ENCODE measurements around the gene CCBE1.
"Not testable (repeated sequence)": the region's sequence is repeated elsewhere in the genome, so short reads cannot be mapped to it uniquely, and the experiment has no call there.

The CCBE1 gene

DNA sequence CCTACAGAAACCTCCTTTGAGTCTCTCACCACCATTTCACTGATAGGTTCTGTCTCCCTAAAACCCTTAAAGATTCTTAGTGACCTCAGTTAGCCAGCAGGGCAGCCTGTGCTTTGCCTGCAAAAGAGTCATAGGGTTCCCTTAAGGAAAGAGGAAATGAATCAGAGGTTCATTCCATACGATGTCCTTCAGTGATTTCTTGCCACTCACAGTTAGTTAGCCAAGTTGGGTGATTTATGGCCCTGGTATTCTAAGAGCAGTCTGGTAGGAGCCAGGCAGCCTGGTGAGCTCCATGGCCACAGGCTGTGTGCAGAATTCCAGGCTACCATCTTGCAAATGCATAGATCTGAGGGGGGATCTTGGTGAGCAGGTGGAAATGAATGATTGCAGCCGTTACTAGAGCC, 18.7 kb upstream of the CCBE1 start:
- DNase-seq (ENCODE audit: low read depth in 1 of 2, low spot score in 1 of 2): no peak

DNA sequence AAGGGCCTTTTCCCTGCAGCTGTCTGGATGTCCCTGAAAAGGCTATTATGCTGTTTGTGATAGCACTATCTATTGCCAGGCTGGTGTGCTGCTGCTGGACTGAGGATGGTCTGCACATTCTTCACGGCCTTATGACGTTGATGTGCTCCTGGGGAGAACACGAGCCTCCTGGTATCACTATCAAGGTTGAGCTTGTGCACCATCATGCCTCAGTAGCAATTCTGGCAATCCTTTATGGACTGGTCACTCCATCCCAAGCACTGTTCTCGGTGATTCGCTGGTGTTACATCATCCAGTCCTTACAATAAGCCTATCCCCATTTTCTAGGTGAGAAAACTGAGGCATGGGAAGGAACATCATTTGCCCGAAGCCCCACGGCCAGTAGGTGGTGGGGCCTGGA, 18.2 kb upstream of the CCBE1 start:
- no peak for DNase-seq (ENCODE audit: low read depth in 1 of 2, low spot score in 1 of 2)

DNA sequence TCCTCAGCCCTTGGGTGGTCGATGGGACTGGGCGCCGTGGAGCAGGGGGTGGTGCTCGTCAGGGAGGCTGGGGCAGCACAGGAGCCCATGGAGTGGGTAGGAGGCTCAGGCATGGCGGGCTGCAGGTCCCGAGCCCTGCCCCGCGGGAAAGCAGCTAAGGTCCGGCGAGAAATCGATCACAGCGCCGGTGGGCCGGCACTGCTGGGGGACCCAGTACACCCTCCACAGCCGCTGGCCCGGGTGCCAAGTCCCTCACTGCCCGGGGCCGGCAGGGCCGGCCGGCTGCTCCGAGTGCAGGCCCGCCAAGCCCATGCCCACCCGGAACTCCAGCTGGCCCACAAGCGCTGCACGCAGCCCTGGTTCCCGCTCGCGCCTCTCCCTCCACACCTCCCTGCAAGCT, 16.9 kb upstream of the CCBE1 start:
- not testable (repeated sequence) for DNase-seq (ENCODE audit: low read depth in 1 of 2, low spot score in 1 of 2)

DNA sequence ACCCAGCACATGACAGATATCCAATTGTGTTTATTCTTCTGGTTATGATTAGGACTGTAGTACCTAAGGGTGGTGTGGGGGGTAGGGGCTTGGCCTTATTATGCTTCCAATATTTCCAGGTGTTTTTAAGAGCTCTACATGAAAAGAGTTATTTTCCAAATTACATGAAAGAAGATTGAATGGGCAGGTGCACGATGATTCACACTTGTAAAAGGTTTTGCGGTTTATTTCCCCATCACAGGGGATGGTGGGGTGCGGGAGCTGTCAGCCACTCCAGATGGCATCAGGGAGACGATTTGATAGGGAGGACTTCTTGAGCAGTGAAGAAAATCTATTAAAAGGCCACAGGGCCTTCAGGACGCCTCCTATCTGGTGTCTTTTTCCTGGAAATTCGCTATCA, 15.1 kb upstream of the CCBE1 start:
- no peak for DNase-seq (ENCODE audit: low read depth in 1 of 2, low spot score in 1 of 2)

DNA sequence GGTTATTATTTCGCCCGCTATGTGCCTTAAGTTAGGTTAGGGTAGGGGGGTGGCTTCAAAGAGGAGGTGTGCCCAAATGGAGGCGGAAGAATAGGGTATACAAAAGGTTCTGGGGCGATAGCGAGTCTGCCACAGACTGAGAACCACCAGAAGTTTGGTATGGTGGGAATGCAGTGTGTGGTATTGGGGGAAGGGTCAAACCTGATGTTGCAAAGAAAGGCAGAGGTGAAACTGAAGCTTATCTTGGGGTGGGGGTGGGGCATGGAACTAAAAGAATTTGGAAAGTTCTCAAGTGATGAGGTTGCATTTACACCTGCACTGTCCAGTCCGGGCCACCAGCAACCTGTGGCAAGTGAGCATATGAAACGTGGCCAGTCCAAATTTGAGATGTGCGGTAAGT, 11.8 kb upstream of the CCBE1 start:
- DNase-seq (ENCODE audit: low read depth in 1 of 2, low spot score in 1 of 2): no peak

DNA sequence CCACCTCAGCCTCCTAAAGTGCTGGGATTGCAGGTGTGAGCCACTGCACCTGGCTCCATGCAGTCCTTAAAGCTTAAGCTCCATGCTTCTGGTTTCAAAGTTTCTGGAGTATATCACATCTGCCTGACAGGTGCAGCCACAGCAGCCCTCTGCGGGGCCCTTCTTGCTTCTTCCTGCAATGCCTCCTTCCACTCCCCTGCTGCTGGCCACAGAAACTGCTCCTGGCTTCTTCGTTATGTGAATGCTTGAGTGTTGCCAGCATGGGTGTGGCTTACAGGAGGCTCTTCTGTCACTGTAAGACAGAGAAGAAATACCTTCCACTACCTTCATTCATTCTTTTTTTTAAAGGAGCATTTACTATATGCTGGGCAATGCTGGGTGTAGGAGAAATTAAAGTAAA, 10.1 kb upstream of the CCBE1 start:
- no peak for DNase-seq (ENCODE audit: low read depth in 1 of 2, low spot score in 1 of 2)

DNA sequence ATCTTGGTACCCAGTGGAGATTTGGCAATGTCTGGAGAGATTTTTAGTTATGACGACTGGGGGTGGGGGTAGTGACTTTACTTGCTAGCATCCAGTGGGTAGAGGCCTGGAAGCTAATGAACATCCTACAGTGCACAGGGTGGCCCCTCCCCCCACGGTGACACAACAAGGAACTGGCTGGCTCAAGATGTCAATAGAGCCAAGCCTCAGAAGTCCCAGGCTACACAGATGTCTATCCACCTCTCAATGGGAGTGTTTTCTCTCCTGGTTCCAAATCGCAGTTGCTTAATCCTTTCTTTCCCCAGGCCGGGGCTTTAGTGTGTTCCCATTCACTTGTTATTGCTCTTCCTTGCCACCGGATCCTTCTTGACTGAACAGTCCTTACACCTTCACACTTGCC, 9.3 kb upstream of the CCBE1 start:
- DNase-seq (ENCODE audit: low read depth in 1 of 2, low spot score in 1 of 2): no peak

DNA sequence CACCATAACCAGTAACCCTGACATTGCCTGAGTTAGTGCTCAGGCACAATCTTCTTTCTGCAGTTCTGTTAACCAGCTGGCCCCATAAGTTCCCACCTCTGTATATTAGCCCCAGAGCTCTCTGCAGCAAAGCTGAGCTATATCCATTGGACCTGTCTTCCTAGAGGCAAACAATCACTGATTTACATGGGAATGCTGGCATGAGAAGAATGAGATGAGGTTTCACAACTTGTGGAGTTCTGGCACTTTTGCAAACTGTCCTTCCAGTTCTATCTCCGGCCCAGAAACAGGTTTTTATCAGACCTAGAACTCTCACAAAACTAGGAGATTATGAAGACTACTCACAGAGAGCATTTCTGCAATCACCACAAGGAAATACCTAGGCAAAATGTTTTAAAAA, 7.9 kb upstream of the CCBE1 start:
- no peak for DNase-seq (ENCODE audit: low read depth in 1 of 2, low spot score in 1 of 2)

DNA sequence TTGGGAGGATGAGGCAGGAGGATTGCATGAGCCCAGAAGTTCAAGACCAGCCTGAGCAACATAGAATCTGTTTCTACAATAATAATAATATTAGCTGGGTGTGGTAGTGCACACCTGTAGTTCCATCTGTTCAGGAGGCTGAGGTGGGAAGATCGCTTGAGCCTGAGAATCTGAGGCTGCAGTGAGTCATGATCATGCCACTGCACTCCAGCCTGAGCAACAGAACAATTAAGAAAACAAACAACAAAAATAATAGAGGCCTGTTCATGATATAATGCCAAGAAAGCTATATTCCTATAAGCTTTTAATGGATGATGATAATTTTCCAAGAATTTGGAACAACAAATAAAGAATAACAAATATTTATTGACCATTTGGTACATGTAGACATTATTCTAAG, 6.9 kb upstream of the CCBE1 start:
- DNase-seq (ENCODE audit: low read depth in 1 of 2, low spot score in 1 of 2): no peak

DNA sequence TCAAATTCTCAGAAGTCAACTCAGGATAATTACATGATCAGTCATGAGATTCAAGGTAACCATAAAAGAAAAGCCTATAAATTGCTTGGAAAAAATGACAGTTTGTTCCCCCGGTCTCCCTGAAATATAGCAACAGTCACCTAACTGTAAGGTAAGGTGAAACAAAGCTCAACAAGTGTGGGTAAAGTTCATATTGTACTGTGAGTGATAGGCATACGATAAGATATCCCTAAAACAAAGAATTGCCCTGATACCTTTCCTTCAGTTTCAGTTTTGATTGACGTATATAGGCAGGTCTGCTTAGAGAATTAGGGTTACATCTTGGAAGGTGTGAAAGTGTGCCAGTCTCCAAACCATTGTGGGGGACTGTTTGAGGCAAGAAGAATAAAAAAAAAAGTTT, 4.0 kb upstream of the CCBE1 start:
- no peak for DNase-seq (ENCODE audit: low read depth in 1 of 2, low spot score in 1 of 2)

DNA sequence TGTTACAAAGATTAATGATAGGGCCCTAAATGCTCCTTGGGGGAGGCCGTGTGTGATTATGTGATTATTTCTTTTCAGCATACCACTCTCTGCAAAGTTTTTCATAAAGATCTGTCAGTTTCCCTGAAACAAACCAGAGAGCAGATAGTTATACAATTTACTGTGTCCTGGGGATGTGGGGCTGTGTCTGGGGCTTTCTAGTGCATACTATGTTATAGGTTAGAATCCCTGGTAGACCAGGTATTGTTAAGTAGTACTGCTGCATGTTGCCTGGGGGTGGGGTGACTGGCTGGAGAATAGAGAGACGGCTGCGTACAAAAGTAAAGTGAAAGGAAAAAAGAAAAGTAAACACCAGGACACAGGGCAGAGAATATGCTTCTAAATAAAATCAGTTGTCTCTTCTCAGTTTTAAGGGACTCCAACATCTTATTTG, 3.3 kb upstream of the CCBE1 start:
- DNase-seq (ENCODE audit: low read depth in 1 of 2, low spot score in 1 of 2): no peak

DNA sequence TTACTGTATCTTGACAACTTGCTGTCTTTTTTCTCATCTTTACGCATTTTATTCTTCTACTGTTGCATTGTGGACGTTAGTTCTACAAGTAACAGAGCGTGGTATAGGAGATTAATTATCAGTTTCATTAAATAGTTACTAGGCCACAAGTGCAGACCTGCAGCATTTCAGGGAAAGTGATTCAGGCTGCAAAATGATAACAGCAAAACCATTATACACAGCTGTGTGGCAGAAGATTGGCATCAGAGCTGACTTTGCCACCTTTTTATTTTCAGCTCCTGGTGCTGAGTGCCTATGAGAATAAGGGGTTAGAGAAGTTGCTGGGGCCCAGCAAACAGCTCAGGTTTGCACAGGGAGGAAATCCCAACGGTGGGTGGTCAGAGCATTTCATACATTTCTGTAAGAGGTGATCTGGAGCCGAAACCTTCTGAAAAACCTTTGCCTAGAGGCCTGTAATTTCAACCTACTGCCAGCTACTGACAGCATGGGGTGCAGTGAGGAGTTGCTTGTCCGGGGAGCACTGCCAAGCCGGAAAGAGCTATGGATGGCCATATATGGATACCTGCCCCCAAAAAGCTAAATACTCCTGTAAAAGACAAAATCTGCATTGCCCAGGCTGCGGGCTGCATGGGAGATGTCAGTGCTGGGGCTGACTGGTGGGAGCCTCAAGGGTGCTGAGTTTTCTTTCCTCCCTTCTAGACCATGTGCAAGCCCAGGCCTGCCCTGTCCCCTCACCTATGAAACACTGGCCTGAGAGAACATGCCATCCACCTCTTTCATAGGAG, 2.7 kb upstream of the CCBE1 start:
- DNase-seq (ENCODE audit: low read depth in 1 of 2, low spot score in 1 of 2): no peak

DNA sequence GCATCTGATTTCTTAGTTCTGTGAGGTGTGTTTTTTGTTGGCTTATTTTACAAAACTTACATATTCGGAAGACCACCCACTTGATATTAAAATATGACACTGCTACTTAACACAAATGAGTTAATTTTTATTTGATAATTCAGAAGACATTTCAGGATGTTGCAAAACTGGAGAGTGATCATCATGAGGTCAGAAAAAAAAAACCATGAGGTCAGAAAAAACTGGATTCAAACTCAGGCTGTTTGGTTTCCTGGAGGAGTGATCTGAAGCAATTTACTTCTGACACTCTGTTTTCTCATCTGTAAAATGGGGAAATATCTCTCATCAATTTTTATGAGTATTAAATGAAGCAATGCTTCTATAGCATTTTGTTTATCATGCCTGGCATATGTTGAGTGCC, 1.8 kb upstream of the CCBE1 start:
- no peak for DNase-seq (ENCODE audit: low read depth in 1 of 2, low spot score in 1 of 2)

DNA sequence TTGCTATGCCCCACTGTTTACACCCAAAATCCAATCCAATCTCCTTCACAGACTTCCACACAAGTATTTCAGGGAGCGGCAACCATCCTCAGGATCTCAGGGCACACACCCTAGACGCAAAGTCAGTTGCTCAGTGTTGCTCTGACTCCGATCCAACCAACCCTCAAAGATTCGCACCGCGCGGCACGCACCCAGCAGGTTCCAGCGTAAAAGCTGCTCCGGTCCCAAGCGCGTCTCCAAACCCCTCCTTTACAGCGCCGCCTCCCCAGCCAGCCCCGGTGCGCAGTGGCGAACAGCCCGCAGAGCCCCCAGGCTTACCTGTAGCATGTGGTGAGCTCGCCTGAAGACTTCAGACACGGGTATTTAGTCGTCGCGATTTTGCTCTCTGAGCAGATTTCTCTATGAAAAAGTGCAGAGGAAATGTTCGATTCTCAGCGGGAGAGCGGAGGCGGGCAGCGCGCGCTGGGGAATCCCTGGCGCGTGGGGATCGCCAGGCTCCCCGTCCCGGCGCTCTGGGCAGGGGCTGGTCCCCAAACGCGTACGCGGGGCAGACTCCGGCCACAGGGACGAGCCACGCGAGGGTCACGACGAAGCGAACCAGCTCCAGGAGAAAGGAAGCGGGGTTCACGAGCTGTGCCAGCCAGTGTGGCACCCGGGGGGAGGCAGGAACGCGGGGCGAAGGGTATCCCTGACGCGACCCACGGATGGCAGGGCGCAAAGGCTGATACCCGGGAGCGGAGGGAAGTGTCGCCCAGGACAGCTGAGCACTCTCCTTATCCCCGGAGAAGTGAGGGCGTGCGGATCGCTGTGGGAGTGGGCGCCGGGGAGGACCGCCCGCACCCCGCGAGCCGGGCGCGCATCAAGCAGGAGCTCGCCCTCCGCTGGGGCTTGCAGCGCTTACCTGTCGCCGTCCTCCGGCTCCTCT, 650 bp downstream of the CCBE1 start:
- DNase-seq (ENCODE audit: low read depth in 1 of 2, low spot score in 1 of 2): no peak

DNA sequence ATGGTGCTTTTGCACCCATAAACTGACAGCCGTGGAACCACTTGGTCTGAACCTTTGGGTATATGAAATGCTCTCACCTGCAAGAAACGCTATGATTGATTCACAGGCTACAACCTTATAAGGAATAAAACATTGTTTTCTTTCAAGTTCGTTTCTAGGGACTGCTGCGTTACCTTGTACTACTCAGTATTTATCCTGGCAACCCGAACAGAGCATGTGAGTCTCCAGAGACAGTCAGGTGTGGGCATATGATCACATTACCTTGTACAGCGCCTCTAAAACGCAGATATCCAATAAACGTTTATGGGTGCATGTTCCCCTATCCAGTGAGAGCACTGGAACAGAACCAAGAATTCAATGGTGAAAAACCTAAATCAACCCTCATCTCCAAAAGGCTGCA, 1.7 kb downstream of the CCBE1 start:
- DNase-seq (ENCODE audit: low read depth in 1 of 2, low spot score in 1 of 2): no peak

DNA sequence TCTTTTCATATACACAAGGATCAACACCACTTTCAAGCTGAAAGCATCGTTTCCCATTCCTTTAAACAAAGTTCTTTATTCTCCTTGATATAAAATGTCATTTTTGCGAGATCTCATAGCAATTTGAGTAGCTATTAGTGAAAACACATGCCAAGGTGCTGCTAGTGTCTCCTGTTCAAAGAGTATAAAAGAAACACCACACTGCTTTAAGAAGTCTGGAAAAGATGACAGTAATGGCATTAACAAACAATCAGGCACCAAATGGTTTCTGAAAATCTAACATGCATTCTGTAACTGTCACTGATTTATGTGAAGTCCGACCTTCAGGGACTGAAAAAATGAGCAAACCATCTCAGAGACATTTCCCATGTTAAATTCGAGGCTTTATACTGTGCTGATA, 2.4 kb downstream of the CCBE1 start:
- no peak for DNase-seq (ENCODE audit: low read depth in 1 of 2, low spot score in 1 of 2)

DNA sequence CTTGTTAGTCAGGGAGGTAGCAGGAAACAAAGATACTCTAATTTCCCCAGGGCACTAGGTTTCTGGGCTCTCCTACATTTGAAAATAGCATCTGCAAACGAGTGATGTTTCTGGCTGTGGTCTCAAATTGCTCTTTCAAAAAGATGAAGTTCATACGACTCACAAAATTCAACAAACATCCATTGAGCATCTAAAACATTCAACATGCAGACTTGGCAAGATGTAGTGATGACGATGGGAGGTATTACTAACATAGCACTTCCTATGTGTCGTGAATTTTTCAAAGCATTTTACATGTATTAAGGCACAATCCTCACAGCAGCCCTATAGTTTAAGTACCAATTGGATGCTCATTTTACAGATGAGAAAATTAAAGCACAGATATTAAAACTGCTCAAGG, 5.2 kb downstream of the CCBE1 start:
- DNase-seq (ENCODE audit: low read depth in 1 of 2, low spot score in 1 of 2): no peak

DNA sequence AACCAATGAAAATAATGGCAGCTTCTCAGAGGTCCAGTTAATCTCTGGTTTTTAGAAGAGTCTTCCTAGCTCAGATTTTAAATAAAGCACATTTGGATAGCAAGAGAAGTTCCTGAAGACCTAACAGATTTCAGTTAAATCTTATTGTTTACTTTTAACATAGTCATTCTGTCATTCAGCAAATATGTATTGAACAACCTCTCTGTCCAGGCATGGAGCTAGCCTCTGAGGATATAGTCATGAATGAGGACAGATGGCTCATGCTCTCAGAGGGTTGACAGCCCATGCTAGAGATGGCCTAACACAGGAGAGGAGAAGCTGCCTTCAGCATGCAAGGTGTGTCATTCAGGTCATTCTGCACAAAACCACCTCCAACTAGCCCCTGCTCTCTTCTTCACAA, 6.2 kb downstream of the CCBE1 start:
- DNase-seq (ENCODE audit: low read depth in 1 of 2, low spot score in 1 of 2): no peak

DNA sequence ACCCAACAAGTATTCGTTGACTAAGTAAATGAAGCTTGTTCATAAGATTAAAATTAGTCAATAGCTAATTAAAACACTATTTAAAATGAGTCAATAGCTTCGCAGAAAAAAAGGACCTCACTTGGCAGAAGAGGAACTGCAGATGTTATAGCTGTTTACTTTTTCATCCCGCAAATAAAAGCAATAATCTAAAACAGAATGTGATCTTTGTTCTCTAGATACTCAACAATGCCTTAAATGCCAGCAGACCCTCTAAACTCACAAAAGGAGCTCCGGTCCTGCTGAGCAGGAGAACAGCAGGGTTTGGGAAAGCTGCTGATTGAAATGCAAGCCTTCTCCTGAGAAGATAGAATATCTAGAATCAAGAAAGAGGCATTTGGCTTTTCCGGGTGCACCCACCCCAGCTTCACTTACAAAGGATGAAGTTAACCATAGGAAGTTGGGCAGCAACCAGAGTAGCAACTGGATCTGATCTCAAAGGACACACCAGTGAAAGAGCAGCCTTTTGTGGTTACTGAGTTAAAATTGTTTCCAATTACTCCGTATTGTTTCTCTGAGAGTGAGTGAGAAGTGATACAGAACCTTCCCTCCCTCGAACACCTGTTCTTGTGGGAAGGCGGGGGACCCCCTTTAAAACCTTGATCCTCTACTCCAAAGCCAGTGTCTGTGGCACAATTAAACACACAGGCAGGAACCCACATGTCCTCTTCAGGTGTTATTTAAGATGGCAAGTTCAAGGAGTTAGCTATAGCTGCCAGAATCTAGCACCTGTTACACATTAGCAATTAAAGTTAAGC, 6.8 kb downstream of the CCBE1 start:
- no peak for DNase-seq (ENCODE audit: low read depth in 1 of 2, low spot score in 1 of 2)

DNA sequence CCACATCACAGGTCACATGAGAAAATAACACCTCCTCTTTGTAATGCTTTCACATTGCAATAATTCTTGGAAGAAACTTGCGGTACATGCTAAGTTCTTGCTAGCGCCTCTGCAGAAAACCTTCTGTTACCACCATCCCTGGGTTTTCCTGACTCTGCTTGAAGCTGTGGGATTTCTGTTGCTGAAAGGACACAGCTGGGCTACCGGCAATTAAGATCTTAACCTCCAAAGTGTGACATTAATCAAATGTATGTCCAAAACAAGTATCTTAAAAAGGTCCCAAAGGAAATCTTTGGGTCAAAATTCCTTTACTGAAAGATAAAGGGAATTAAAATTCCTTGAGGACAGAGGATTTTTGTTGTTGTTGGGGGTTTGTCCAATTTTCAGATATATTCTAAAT, 7.5 kb downstream of the CCBE1 start:
- DNase-seq (ENCODE audit: low read depth in 1 of 2, low spot score in 1 of 2): no peak

DNA sequence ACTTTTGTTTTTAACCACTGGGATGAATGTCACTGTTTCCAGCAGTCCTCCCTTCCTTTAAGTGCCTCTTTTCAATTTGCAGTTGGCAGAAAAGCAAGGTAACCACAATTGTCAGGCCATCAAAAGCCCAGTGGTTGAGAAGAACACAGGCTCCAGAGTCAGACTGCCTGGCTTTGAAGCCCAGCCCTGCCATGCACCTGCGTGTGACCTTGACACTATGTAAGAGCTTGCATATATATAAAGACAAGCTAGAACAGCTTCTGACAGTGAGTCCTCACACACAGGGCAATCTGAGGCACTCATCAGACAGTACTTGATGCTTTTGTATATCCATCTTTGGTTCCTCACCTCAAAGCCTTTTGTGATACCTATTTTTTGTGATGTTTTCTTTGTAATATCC, 11.0 kb downstream of the CCBE1 start:
- no peak for DNase-seq (ENCODE audit: low read depth in 1 of 2, low spot score in 1 of 2)

DNA sequence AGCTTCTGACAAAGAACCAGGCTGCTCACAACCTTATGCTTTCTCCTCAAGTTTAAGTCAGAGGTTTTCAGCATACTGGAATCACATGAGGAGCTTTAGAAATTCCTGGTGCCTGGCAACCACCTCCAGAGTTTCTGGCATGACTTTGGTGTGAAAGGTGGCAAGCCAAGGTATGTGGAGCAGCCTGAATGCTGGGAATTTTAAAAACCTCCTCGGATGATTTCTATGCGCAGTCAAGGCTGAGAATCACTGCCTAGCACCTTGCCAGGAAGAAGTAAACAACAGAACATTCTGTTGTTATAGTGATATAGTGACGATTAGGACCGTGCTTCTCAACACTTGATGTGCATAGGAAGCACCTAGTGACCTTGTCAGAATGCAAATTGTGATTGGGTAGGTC, 11.7 kb downstream of the CCBE1 start:
- DNase-seq (ENCODE audit: low read depth in 1 of 2, low spot score in 1 of 2): no peak
